K562 (cell line): ENCODE data around the gene BCAS1. TPM values are rescaled to one million over a fixed set of nuclear protein-coding genes. Genes with fewer than 3 reads are reported as not detected.

Experiments
- ATF1 ChIP-seq, 2 experiments: fragments of 450-650 bp in 1 of 2; IDR thresholded peaks; 2 replicates each; pipeline ENCODE4 v1.6.1; 2016; ENCODE audit warnings: missing compliant biosample characterization in 1 of 2, missing genetic modification characterization in 1 of 2
- ATF4 ChIP-seq: fragments of 450-650 bp; formaldehyde crosslinking; IDR thresholded peaks from 2 replicates; pipeline ENCODE4 v1.4.0; 2022; ENCODE audit warnings: mild to moderate bottlenecking, moderate library complexity
- CTCFL ChIP-seq: IDR thresholded peaks from 2 replicates; pipeline ENCODE4 v1.6.1; 2011; ENCODE audit warnings: borderline replicate concordance, low read depth, mild to moderate bottlenecking, moderate library complexity, low read length; ENCODE audit not compliant: insufficient read depth, poor library complexity, severe bottlenecking
- DEAF1 ChIP-seq: fragments of 450-650 bp; formaldehyde crosslinking; IDR thresholded peaks from 2 replicates; pipeline ENCODE4 v1.4.0; 2020; ENCODE audit warnings: mild to moderate bottlenecking, moderate library complexity
- DIDO1 ChIP-seq: fragments of 450-650 bp; IDR thresholded peaks from 2 replicates; pipeline ENCODE4 v1.6.1; 2016; ENCODE audit warnings: low read depth, missing biosample characterization, missing genetic modification characterization
- ELF2 ChIP-seq: fragments of 250-450 bp; sonication (Bioruptor Pico); IDR thresholded peaks from 2 replicates; pipeline ENCODE4 v1.5.0; 2021; ENCODE audit warnings: mild to moderate bottlenecking
- ETS1 ChIP-seq: conservative IDR thresholded peaks from 2 replicates; pipeline ENCODE4 v1.6.1; 2011; ENCODE audit warnings: low read depth, mild to moderate bottlenecking, low read length; ENCODE audit not compliant: control insufficient read depth
- ETV5 ChIP-seq: sonication (generic); formaldehyde crosslinking; IDR thresholded peaks from 2 replicates; pipeline ENCODE4 v1.4.0; 2020; ENCODE audit warnings: low read depth, mild to moderate bottlenecking, missing genetic modification reagents
- LARP7 ChIP-seq: fragments of 450-650 bp; IDR thresholded peaks from 2 replicates; pipeline ENCODE4 v1.6.1; 2016
- MTA3 ChIP-seq: fragments of 450-650 bp; formaldehyde crosslinking; IDR thresholded peaks from 2 replicates; pipeline ENCODE4 v1.6.1; 2017; ENCODE audit warnings: mild to moderate bottlenecking, borderline replicate concordance
- PPARD ChIP-seq: fragments of 250-450 bp; sonication (Bioruptor Pico); IDR thresholded peaks from 2 replicates; pipeline ENCODE4 v1.8.0; 2022; ENCODE audit warnings: inconsistent platforms, mild to moderate bottlenecking, moderate library complexity
- PRMT5 ChIP-seq: sonication (generic); formaldehyde crosslinking; IDR thresholded peaks from 2 replicates; pipeline ENCODE4 v1.5.0; 2020; ENCODE audit warnings: missing genetic modification reagents
- RFX5 ChIP-seq: IDR thresholded peaks from 2 replicates; pipeline ENCODE4 v1.6.1; 2011; ENCODE audit warnings: low read depth, mild to moderate bottlenecking, improper control_type of control experiment, low read length
- SFPQ ChIP-seq: fragments of 200-400 bp; formaldehyde crosslinking; IDR thresholded peaks from 2 replicates; pipeline ENCODE4 v1.6.1; 2017; ENCODE audit warnings: mild to moderate bottlenecking, low read depth, low read length, moderate library complexity
- YY1 ChIP-seq, 3 experiments: IDR thresholded peaks; 2 replicates each; pipeline ENCODE4 v1.6.1; 2011; ENCODE audit warnings: low read length in 2 of 3, mild to moderate bottlenecking in 2 of 3, moderate library complexity in 2 of 3, borderline replicate concordance in 1 of 3, control low read depth in 1 of 3, low read depth in 1 of 3; ENCODE audit not compliant: insufficient read depth in 3 of 3, insufficient replicate concordance in 2 of 3, control insufficient read depth in 1 of 3, insufficient read length in 1 of 3; ENCODE audit errors: extremely low read depth in 1 of 3
- ZNF695 ChIP-seq: fragments of 450-650 bp; formaldehyde crosslinking; IDR thresholded peaks from 2 replicates; pipeline ENCODE4 v1.4.0; 2020; ENCODE audit warnings: mild to moderate bottlenecking, moderate library complexity
- polyA plus RNA-seq, 8 experiments: library from polyadenylated mRNA; depleted of rRNA in 4 of 8; stranded (reverse) in 5 of 8; unstranded in 3 of 8; fragments of >200 nt; fragmentation: Nextera tagmentation in 2 of 8; fragmentation: Illumina TruSeq in 1 of 8; extraction: Ambion mirVana in 2 of 8; extraction: Trizol in 1 of 8; gene quantifications; 2 replicates each; pipeline versions ENCODE4 v1.2.1 to v1.2.3, GENCODE V29; 2011 to 2014; ENCODE audit warnings: inconsistent platforms in 1 of 8, missing spikeins in 1 of 8
- total RNA-seq, 7 experiments: library from RNA; depleted of rRNA in 6 of 7; stranded (reverse); fragments of >200 nt in 6 of 7; fragmentation: Illumina TruSeq in 2 of 7; extraction: Trizol in 2 of 7; gene quantifications; 2 replicates each; pipeline versions ENCODE4 v1.2.1 to v1.2.3, GENCODE V29; 2011 to 2021; ENCODE audit warnings: low replicate concordance in 1 of 7

The BCAS1 gene
- total and polyA plus RNA-seq, 9 of the 15 experiments (the other 6 are each of a cell fraction or from before 2014, with no cell fraction given) = 0.18 to 2.3 (median 0.93) TPM

GRCh38 chr20:53934421-53935343 is 135.7 kb downstream of the BCAS1 start (continued):
- TF ChIP-seq CTCFL (no peak), SFPQ (no peak), YY1 (IDR thresholded peaks at IDR 0.05; ENCODE audit: borderline replicate concordance in 1 of 3, control insufficient read depth in 1 of 3, extremely low read depth in 1 of 3, insufficient read depth in 3 of 3, insufficient read length in 1 of 3, insufficient replicate concordance in 2 of 3, low read depth in 1 of 3, low read length in 2 of 3) (no peak), ATF1 (CRISPR knock-in tag; IDR thresholded peaks at IDR 0.05) (no peak), ATF1 (tag; IDR thresholded peaks at IDR 0.05) (peak; percentile 33; the same call in 1 of the 2 replicates), RFX5 (no peak), PPARD (CRISPR knock-in tag) (no peak), DEAF1 (CRISPR knock-in tag) (no peak), MTA3 (no peak), ELF2 (no peak), ZNF695 (CRISPR knock-in tag) (no peak), LARP7 (no peak), ETV5 (no peak), ATF4 (CRISPR knock-in tag) (no peak), ETS1 (no peak), PRMT5 (CRISPR knock-in tag) (no peak), DIDO1 (no peak)
